Activated naive CD4-positive, alpha-beta T cell treated with anti-CD3 and anti-CD28 coated beads, Interleukin-2, amount 50 U/mL, for 72 hours (primary cell): Measurements from ENCODE around the gene FLAD1. TPM values are rescaled to one million over a fixed set of nuclear protein-coding genes. Genes with fewer than 3 reads are reported as not detected.

Experiments
- ATAC-seq, 2 donors: fragments of 150-1000 bp; cut with Tn5 transposase; 2 replicates each; pipeline ENCODE4 v1.10.0; 2021; ENCODE audit warnings: mild to moderate bottlenecking in 2 of 2, moderate library complexity in 2 of 2
- DNase-seq, 2 donors: peaks; one replicate each; pipeline ENCODE4 v3.0.0; 2021 to 2022; ENCODE audit warnings: low spot score in 2 of 2
- H3K27ac Mint-ChIP-seq, 2 donors: one replicate each; pipeline ENCODE4 v1.8.0; 2022; ENCODE audit warnings: mild to moderate bottlenecking in 2 of 2, mixed read lengths in 2 of 2
- H3K36me3 Mint-ChIP-seq, 2 donors: one replicate each; pipeline ENCODE4 v1.8.0; 2022; ENCODE audit warnings: mixed read lengths in 2 of 2
- H3K9me3 Mint-ChIP-seq, 2 donors: one replicate each; pipeline ENCODE4 v1.8.0; 2022; ENCODE audit warnings: mixed read lengths in 2 of 2
- total RNA-seq, 2 donors: library from RNA; stranded (reverse); gene quantifications; one replicate each; pipeline ENCODE4 v1.2.3, GENCODE V29; 2022

Gene FLAD1
- total RNA-seq, 2 donors from 2014 or later: 40.8 to 41.9 TPM

GRCh38 chr1:155002464-155003226, 19.5 kb downstream of the FLAD1 start, which contains the start of gene ZBTB7B:
Gene ZBTB7B (plus strand): TSS chr1:155002802. CDS start chr1:155014661, 11,859 bp downstream.
- H3K36me3 Mint-ChIP-seq: peaks cover 10 to 16% of the 10 kb centered on the region in 2 donors
- peak within 1 kb of the TSS; percentile 92 to 96 for H3K27ac Mint-ChIP-seq
- H3K9me3 Mint-ChIP-seq: no peaks in the 10 kb centered on the region
- ATAC-seq (no peak), DNase-seq (no peak)

DNA sequence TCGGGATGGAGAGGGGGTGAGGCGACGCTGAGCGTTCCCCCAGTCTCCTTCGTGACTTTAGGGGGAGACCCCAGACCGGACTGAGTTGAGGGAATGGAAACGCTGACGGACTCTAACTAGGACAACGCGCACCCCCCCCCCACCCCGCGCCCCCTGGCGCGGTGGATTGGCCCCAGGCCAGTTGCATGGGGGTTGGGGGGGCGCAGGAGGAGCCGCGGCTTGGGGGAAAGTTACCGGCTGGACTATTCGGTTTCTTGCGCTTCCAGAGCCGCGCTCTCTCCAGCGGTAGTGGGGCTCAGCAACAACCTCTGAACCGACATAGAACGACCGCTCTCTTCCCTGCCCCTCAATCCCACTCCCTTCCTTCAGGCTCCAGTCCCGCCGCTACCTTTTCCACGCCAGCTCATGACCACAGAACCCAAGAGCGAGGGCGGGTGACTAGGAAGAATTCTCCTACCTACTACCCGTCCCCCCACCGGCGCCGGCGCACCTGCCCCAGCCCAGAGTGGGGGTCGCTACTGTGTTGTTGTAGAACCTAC, 20.2 kb downstream of the FLAD1 start:
- peak overlapping the region; percentile 88 to 92 for H3K27ac Mint-ChIP-seq
- ATAC-seq (no peak), DNase-seq (no peak)
- peaks cover 10 to 16% of the 10 kb centered on the region in 2 donors for H3K36me3 Mint-ChIP-seq
- H3K9me3 Mint-ChIP-seq: no peaks in the 10 kb centered on the region

DNA sequence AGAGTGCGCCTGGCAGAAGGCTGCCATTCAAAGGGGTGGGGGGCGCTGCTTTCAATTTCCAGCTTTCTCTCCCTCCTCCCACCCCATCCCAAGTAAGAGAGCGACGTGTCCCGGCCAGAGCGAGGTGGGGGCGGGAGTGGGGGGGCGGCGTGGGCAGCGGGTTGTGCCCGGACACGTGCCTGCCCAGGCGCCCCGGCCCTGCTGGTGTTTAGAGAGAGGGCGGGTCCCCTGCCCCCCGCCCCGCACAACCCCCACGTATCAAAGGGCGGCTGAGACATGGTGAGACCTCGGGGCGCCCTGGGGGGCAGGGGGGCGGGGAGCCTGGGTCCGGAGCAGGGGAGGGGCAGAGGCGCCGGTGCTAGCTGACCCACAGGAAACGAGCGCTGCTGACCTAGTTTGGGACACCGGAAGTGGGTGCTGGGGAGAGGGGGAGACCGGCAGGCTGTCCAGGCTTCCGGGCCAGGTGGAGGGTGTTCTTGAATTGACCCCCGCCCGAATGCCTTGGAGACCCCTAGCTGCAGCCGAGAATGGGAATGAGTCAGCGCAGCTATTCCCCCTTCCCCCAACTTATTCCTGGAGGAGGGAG, 20.7 kb downstream of the FLAD1 start:
- peak overlapping the region; percentile 92 to 96 for H3K27ac Mint-ChIP-seq
- H3K36me3 Mint-ChIP-seq: peaks cover 13 to 18% of the 10 kb centered on the region in 2 donors
- ATAC-seq: no peak
- H3K9me3 Mint-ChIP-seq: no peaks in the 10 kb centered on the region
- DNase-seq: peak in 1 of 2 donors; percentile 78

DNA sequence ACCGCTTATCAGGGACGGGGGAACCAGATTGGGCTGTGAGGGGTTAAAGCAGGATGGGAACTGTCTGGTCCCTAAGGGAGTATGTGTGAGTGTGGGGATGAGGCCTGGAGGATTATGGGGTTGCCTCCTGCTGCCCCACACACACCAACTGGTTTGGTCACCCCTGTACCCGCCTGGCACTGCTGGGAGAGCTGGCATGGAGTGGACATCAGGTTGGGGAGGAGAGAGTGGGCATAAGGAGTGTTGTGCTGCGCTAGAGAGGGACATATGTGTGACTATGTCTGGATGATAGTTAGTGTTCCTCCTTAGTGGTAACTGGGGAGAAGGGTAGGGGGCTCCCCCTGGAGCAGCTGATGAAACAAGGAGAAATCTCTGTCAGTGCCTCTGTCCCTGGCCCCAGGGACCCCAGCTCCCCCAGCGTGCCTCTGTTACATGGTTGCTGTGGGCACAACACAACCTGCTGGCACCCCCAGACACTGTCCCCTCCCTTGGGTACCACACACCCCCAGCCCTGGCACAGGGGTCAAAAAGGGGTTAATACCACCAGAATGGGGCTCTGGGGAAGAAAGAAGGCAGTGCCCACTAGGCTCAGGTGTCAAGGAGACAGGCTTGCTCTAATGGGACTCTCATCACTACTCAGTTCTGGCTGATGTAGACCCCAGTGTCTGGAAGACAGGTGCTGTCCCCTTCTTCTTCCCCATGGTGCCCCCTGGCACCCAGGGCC, 21.4 kb downstream of the FLAD1 start:
- peaks cover 20 to 25% of the 10 kb centered on the region in 2 donors for H3K36me3 Mint-ChIP-seq
- ATAC-seq: peak in 1 of 2 donors; percentile 11
- DNase-seq: peak in 1 of 2 donors; percentile 69
- H3K9me3 Mint-ChIP-seq: no peaks in the 10 kb centered on the region
- H3K27ac Mint-ChIP-seq: peak overlapping the region; percentile 92 to 96

GRCh38 chr1:155005076-155006011, 22.2 kb downstream of the FLAD1 start:
- DNase-seq: no peak
- no peaks in the 10 kb centered on the region for H3K9me3 Mint-ChIP-seq
- ATAC-seq: no peak
- peaks cover 25 to 33% of the 10 kb centered on the region in 2 donors for H3K36me3 Mint-ChIP-seq
- H3K27ac Mint-ChIP-seq: peak overlapping the region; percentile 92

- ATAC-seq: peak; percentile 19 to 45
- Mint-ChIP-seq H3K36me3 (peaks cover 30 to 38% of the 10 kb centered on the region in 2 donors), H3K27ac (peak overlapping the region; percentile 92), H3K9me3 (no peaks in the 10 kb centered on the region)
- peak; percentile 50 to 65 for DNase-seq
These were observed 23.5 kb downstream of the FLAD1 start for GRCh38 chr1:155006601-155007101.

GRCh38 chr1:155007251-155007828, 24.2 kb downstream of the FLAD1 start:
- peaks cover 30 to 38% of the 10 kb centered on the region in 2 donors for H3K36me3 Mint-ChIP-seq
- DNase-seq (no peak), ATAC-seq (no peak)
- H3K27ac Mint-ChIP-seq: peak overlapping the region in 1 of 2 donors; percentile 92
- no peaks in the 10 kb centered on the region for H3K9me3 Mint-ChIP-seq

DNA sequence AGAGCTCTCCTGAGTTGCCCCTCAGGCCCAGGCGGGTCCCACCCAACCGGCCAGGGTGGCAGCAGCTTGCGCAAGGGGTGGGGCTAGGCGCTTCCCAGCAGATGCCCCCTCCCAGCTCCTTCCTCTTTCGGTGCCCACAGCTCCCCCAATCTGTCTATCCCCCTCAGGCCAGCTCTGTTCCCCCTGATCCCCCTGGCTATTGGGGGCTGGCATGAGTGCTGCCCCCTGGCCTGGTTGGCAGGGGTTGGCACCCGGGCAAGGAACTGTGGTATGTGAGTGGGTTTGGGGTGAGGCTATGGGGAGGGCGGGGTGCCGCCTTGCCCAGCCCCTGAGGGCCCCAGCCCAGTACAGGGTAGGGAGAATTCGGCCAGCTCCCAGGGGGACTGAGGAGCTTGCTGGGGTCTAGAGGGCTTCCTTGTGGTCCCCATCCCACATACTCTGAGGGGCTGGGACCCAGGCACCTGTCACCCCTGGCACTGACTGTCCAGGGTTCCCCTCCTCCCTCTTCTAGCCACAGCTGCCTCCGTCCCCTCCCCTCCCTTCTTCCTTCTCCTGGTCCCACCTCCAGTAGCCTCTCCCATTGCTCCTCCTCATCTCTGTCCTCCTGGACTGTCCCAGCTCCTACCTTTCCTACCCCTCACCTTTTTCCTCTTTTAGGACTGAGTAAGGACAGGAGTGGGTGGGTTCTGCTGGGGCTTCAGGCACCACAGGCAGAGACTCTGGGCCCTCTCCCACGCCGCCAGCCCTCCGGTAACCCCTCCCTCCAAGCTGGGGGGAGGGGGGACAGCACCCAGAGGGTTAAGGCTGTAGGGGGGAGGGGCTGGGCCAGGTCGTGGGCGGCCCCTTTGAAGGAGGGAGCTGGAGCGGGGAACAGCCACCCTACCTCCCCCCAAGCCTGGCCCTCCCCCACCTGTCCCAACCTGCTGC, 25.1 kb downstream of the FLAD1 start:
- Mint-ChIP-seq H3K27ac (peak overlapping the region; percentile 90 to 92), H3K9me3 (no peaks in the 10 kb centered on the region), H3K36me3 (peaks cover 25 to 38% of the 10 kb centered on the region in 2 donors)
- ATAC-seq (peak; percentile 28 to 66), DNase-seq (peak; percentile 80 to 81)

- Mint-ChIP-seq H3K9me3 (no peaks in the 10 kb centered on the region), H3K27ac (peak overlapping the region; percentile 90 to 92), H3K36me3 (peaks cover 20 to 32% of the 10 kb centered on the region in 2 donors)
- DNase-seq (peak in 1 of 2 donors; percentile 68), ATAC-seq (peak in 1 of 2 donors; percentile 5)
These were observed 26.1 kb downstream of the FLAD1 start for GRCh38 chr1:155009221-155009711.

- H3K27ac Mint-ChIP-seq: peak overlapping the region; percentile 90 to 92
- peaks cover 20 to 29% of the 10 kb centered on the region in 2 donors for H3K36me3 Mint-ChIP-seq
- no peak for ATAC-seq
- H3K9me3 Mint-ChIP-seq: no peaks in the 10 kb centered on the region
- DNase-seq: no peak
These were observed 26.6 kb downstream of the FLAD1 start for GRCh38 chr1:155009742-155010141.

GRCh38 chr1:155010211-155010918, 27.2 kb downstream of the FLAD1 start:
- DNase-seq (peak in 1 of 2 donors; percentile 67), ATAC-seq (no peak)
- Mint-ChIP-seq H3K36me3 (peaks cover 20 to 29% of the 10 kb centered on the region in 2 donors), H3K9me3 (no peaks in the 10 kb centered on the region), H3K27ac (peak overlapping the region; percentile 90 to 92)

DNA sequence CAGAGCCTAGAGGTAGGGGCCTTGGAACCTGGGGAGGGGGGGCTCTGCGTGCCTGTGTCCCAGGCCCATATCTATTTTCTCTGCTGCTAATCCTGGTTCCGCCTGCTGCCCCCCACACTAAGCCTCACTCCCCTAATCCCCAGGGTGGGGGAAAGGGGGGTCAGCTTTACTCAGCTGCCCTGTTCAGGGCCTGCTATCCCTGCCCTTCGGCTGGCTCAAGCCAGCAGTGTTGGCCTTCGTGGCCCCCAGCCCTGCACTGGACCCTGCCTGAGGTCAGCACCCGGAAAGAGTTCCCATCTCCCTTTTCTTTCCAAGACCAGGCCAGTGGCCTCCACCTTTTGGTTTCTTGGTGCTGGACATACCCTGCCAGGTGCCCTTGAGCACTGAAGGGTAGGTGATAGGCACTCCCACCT, 27.9 kb downstream of the FLAD1 start:
- peaks cover 20 to 29% of the 10 kb centered on the region in 2 donors for H3K36me3 Mint-ChIP-seq
- peak overlapping the region; percentile 88 to 92 for H3K27ac Mint-ChIP-seq
- no peak for DNase-seq
- no peak for ATAC-seq
- no peaks in the 10 kb centered on the region for H3K9me3 Mint-ChIP-seq

GRCh38 chr1:155011437-155012025, 28.4 kb downstream of the FLAD1 start:
- Mint-ChIP-seq H3K36me3 (peaks cover 20 to 29% of the 10 kb centered on the region in 2 donors), H3K9me3 (no peaks in the 10 kb centered on the region), H3K27ac (peak overlapping the region; percentile 88 to 92)
- no peak for DNase-seq
- no peak for ATAC-seq
